Effector memory CD8-positive, alpha-beta T cell (primary cell): Measurements from ENCODE around the gene SAG.
A peak's percentile ranks its signal among the peaks of the same experiment; 100 is the strongest.

Experiments
- ATAC-seq: fragments of 150-1000 bp; cut with Tn5 transposase; replicated peaks from 2 replicates; pipeline ENCODE4 v1.10.0; 2021; ENCODE audit warnings: mild to moderate bottlenecking, moderate library complexity
- DNase-seq, 3 experiments: peaks; one replicate each; pipeline ENCODE4 v3.0.0; 2021
- H3K27ac Mint-ChIP-seq, 2 donors: one replicate each; pipeline ENCODE4 v1.8.0; 2022; ENCODE audit warnings: mild to moderate bottlenecking in 2 of 2, mixed read lengths in 2 of 2, moderate library complexity in 2 of 2
- H3K27me3 Mint-ChIP-seq, 2 donors: one replicate each; pipeline ENCODE4 v1.8.0; 2022; ENCODE audit warnings: mixed read lengths in 2 of 2
- H3K36me3 Mint-ChIP-seq: one replicate; pipeline ENCODE4 v1.8.0; 2022; ENCODE audit warnings: mild to moderate bottlenecking, moderate library complexity, mixed read lengths; ENCODE audit not compliant: insufficient read depth
- H3K4me1 Mint-ChIP-seq, 2 donors: one replicate each; pipeline ENCODE4 v1.8.0; 2022; ENCODE audit warnings: low read depth in 2 of 2, mixed read lengths in 2 of 2
- H3K4me3 Mint-ChIP-seq, 2 donors: one replicate each; pipeline ENCODE4 v1.8.0; 2022; ENCODE audit warnings: mild to moderate bottlenecking in 2 of 2, mixed read lengths in 2 of 2, moderate library complexity in 2 of 2
- H3K9me3 Mint-ChIP-seq, 2 donors: one replicate each; pipeline ENCODE4 v1.8.0; 2022; ENCODE audit warnings: mixed read lengths in 2 of 2
- total RNA-seq, 9 experiments: gene quantifications; one replicate each; lab custom pipeline; 2026; lab: John Stamatoyannopoulos, UW

SAG gene
- 0 to 2.1 (median 0.17) reads per million in 9 experiments for total RNA-seq

- DNase-seq (no peak), ATAC-seq (no peak)
- H3K27ac Mint-ChIP-seq: peak within 1 kb of the TSS in 1 of 2 donors; percentile 33
- H3K9me3 Mint-ChIP-seq: no peaks in the 10 kb centered on the region
- peaks cover 3% of the 10 kb centered on the region for H3K36me3 Mint-ChIP-seq
- peaks cover 10 to 11% of the 10 kb centered on the region in 2 donors for H3K4me1 Mint-ChIP-seq
- H3K27me3 Mint-ChIP-seq: no peaks in the 10 kb centered on the region
- no peak within 1 kb of the TSS for H3K4me3 Mint-ChIP-seq
Measured at GRCh38 chr2:233307565-233307964, at the start of gene SAG. Gene SAG, plus strand, starts transcription at chr2:233307816. Its CDS starts 1,374 bp downstream, at chr2:233309190.

GRCh38 chr2:233258211-233258610 is 49.4 kb upstream of the SAG start:
- Mint-ChIP-seq H3K4me1 (peaks cover 69 to 77% of the 10 kb centered on the region in 2 donors), H3K27me3 (no peaks in the 10 kb centered on the region), H3K9me3 (no peaks in the 10 kb centered on the region), H3K36me3 (peaks cover 91% of the 10 kb centered on the region), H3K4me3 (peak overlapping the region in 1 of 2 donors; percentile 8), H3K27ac (peak overlapping the region; percentile 86)
- DNase-seq (no peak), ATAC-seq (no peak)

- peak overlapping the region in 1 of 2 donors; percentile 32 for H3K4me3 Mint-ChIP-seq
- H3K27me3 Mint-ChIP-seq: no peaks in the 10 kb centered on the region
- peaks cover 59 to 69% of the 10 kb centered on the region in 2 donors for H3K4me1 Mint-ChIP-seq
- peaks cover 88% of the 10 kb centered on the region for H3K36me3 Mint-ChIP-seq
- ATAC-seq (no peak), DNase-seq (no peak)
- H3K9me3 Mint-ChIP-seq: no peaks in the 10 kb centered on the region
- H3K27ac Mint-ChIP-seq: peak overlapping the region; percentile 86 to 88
Measured at GRCh38 chr2:233259730-233260129, 47.9 kb upstream of the SAG start.

DNA sequence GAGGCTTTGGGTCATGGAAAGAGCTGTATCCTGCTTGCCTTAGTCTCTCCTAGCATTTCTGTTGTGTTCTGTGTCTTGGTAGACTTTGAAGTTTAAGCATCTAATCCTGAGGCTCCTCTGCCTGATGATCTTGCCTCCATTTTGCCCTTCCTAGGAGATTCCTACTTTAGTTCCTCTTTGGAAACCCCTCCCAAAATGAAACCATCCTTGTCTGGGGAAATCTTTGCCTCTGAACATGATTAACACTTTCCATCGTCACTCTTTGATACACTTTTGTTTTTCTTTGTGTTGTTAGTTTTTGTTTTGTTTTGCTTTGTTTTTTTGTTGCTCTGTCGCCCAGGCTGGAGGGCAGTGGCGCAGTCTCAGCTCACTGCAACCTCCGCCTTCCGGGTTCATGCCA is 47.0 kb upstream of the SAG start:
- DNase-seq (no peak), ATAC-seq (no peak)
- H3K27ac Mint-ChIP-seq: peak overlapping the region; percentile 86 to 88
- peaks cover 51 to 63% of the 10 kb centered on the region in 2 donors for H3K4me1 Mint-ChIP-seq
- H3K9me3 Mint-ChIP-seq: no peaks in the 10 kb centered on the region
- H3K4me3 Mint-ChIP-seq: peak overlapping the region in 1 of 2 donors; percentile 40
- no peaks in the 10 kb centered on the region for H3K27me3 Mint-ChIP-seq
- H3K36me3 Mint-ChIP-seq: peaks cover 91% of the 10 kb centered on the region

- peak overlapping the region; percentile 86 to 88 for H3K27ac Mint-ChIP-seq
- peak overlapping the region; percentile 44 to 57 for H3K4me3 Mint-ChIP-seq
- no peaks in the 10 kb centered on the region for H3K27me3 Mint-ChIP-seq
- H3K4me1 Mint-ChIP-seq: peaks cover 57 to 68% of the 10 kb centered on the region in 2 donors
- H3K9me3 Mint-ChIP-seq: no peaks in the 10 kb centered on the region
- DNase-seq (no peak), ATAC-seq (peak; percentile 81)
- peaks cover 87% of the 10 kb centered on the region for H3K36me3 Mint-ChIP-seq
Measured at GRCh38 chr2:233261819-233262555, 45.6 kb upstream of the SAG start.

GRCh38 chr2:233262562-233262961 is 45.1 kb upstream of the SAG start:
- ATAC-seq: peak; percentile 18
- Mint-ChIP-seq H3K9me3 (no peaks in the 10 kb centered on the region), H3K27ac (peak overlapping the region; percentile 86 to 88), H3K4me1 (peaks cover 60 to 74% of the 10 kb centered on the region in 2 donors), H3K36me3 (peaks cover 84% of the 10 kb centered on the region), H3K4me3 (peak overlapping the region; percentile 44 to 57), H3K27me3 (no peaks in the 10 kb centered on the region)
- no peak for DNase-seq

GRCh38 chr2:233263045-233263570 is 44.5 kb upstream of the SAG start:
- ATAC-seq (no peak), DNase-seq (no peak)
- peak overlapping the region; percentile 86 to 88 for H3K27ac Mint-ChIP-seq
- peaks cover 84% of the 10 kb centered on the region for H3K36me3 Mint-ChIP-seq
- H3K4me1 Mint-ChIP-seq: peaks cover 63 to 75% of the 10 kb centered on the region in 2 donors
- H3K9me3 Mint-ChIP-seq: no peaks in the 10 kb centered on the region
- H3K27me3 Mint-ChIP-seq: no peaks in the 10 kb centered on the region
- peak overlapping the region in 1 of 2 donors; percentile 57 for H3K4me3 Mint-ChIP-seq

- no peak for ATAC-seq
- no peaks in the 10 kb centered on the region for H3K27me3 Mint-ChIP-seq
- no peaks in the 10 kb centered on the region for H3K9me3 Mint-ChIP-seq
- H3K27ac Mint-ChIP-seq: peak overlapping the region in 1 of 2 donors; percentile 86
- peaks cover 78% of the 10 kb centered on the region for H3K36me3 Mint-ChIP-seq
- no peak for DNase-seq
- no peak overlapping the region for H3K4me3 Mint-ChIP-seq
- peaks cover 61 to 74% of the 10 kb centered on the region in 2 donors for H3K4me1 Mint-ChIP-seq
Measured at GRCh38 chr2:233264667-233265066, 42.9 kb upstream of the SAG start.

- no peak for ATAC-seq
Measured at GRCh38 chr2:233265899-233266431, 41.7 kb upstream of the SAG start.

DNA sequence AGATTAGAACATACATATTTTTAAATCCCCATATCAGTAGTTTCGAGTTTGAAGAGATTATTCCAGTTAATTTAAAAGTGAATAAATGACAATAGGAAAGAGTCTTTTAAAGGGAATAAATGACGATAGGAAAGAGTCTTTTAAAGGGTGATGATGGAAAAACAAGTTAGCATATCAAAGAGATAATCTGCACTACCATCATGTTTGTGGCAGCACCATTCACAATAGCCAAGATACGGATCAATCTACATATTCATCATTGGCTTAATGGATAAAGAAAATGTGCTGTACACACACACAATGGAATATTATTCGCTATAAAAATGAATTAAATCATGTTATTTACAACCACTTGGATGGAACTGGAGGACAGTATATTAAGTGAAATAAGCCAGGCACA is 41.1 kb upstream of the SAG start:
- H3K4me3 Mint-ChIP-seq: peak overlapping the region; percentile 3 to 65
- peak overlapping the region; percentile 95 to 97 for H3K27ac Mint-ChIP-seq
- H3K4me1 Mint-ChIP-seq: peaks cover 55 to 75% of the 10 kb centered on the region in 2 donors
- H3K36me3 Mint-ChIP-seq: peaks cover 76% of the 10 kb centered on the region
- DNase-seq: no peak
- no peaks in the 10 kb centered on the region for H3K9me3 Mint-ChIP-seq
- H3K27me3 Mint-ChIP-seq: no peaks in the 10 kb centered on the region
- no peak for ATAC-seq

More at GRCh38 chr2:233265899-233266431, 41.7 kb upstream of the SAG start:
- H3K4me3 Mint-ChIP-seq: no peak overlapping the region
- H3K36me3 Mint-ChIP-seq: peaks cover 75% of the 10 kb centered on the region
- no peak for DNase-seq
- peak overlapping the region; percentile 95 to 97 for H3K27ac Mint-ChIP-seq
- H3K9me3 Mint-ChIP-seq: no peaks in the 10 kb centered on the region
- H3K27me3 Mint-ChIP-seq: no peaks in the 10 kb centered on the region
- H3K4me1 Mint-ChIP-seq: peaks cover 59 to 75% of the 10 kb centered on the region in 2 donors

GRCh38 chr2:233267516-233268245 is 39.9 kb upstream of the SAG start:
- peak; percentile 75 to 77 (median 76) for DNase-seq
- H3K4me3 Mint-ChIP-seq: peak overlapping the region; percentile 53 to 65
- peak; percentile 95 for ATAC-seq
- H3K9me3 Mint-ChIP-seq: no peaks in the 10 kb centered on the region
- peak overlapping the region; percentile 95 to 97 for H3K27ac Mint-ChIP-seq
- H3K4me1 Mint-ChIP-seq: peaks cover 49 to 74% of the 10 kb centered on the region in 2 donors
- no peaks in the 10 kb centered on the region for H3K27me3 Mint-ChIP-seq
- H3K36me3 Mint-ChIP-seq: peaks cover 72% of the 10 kb centered on the region

DNA sequence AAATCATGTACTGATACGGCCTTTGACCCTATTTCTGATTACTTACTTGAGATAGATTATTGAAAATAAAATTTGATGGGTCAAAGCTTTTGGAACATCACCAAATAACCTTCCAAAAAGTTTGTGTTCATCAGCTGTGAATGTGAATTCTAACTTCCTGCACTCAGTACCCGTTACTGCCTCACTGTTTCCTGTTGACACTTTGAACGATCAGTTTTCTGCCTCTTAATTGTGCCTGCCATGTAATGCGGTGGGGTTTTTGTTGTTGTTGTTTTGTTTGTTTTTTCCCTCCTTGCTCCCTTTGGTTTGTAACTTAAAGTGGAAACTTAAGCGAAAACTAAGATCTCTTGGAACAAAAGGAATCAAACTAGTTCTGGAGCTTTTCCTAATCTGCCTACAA is 37.2 kb upstream of the SAG start:
- peak overlapping the region; percentile 95 to 97 for H3K27ac Mint-ChIP-seq
- peak in 1 of 3 experiments; percentile 13 for DNase-seq

GRCh38 chr2:233270951-233271350 is 36.7 kb upstream of the SAG start:
- H3K27ac Mint-ChIP-seq: peak overlapping the region; percentile 95 to 97
- H3K4me1 Mint-ChIP-seq: peaks cover 52 to 81% of the 10 kb centered on the region in 2 donors
- DNase-seq (no peak), ATAC-seq (no peak)
- no peaks in the 10 kb centered on the region for H3K9me3 Mint-ChIP-seq
- peaks cover 76% of the 10 kb centered on the region for H3K36me3 Mint-ChIP-seq
- H3K4me3 Mint-ChIP-seq: peak overlapping the region; percentile 53 to 75
- no peaks in the 10 kb centered on the region for H3K27me3 Mint-ChIP-seq

More for the DNA sequence above, 37.2 kb upstream of the SAG start:
- ATAC-seq: no peak
- no peaks in the 10 kb centered on the region for H3K9me3 Mint-ChIP-seq
- peaks cover 52 to 84% of the 10 kb centered on the region in 2 donors for H3K4me1 Mint-ChIP-seq
- no peaks in the 10 kb centered on the region for H3K27me3 Mint-ChIP-seq
- H3K4me3 Mint-ChIP-seq: peak overlapping the region; percentile 53 to 75
- peaks cover 79% of the 10 kb centered on the region for H3K36me3 Mint-ChIP-seq
